WI38 (cell line): Measurements from ENCODE around the gene ERCC4.

Experiments used
- H3K4me3 ChIP-seq: 2 replicates; pipeline ENCODE4 v1.5.1; 2011; ENCODE audit warnings: low read depth, mild to moderate bottlenecking, control low read depth, low read length
- TF ChIP-seq, protein P1 (sequence below): IDR thresholded peaks from 2 replicates; pipeline ENCODE4 v1.5.1; 2012; ENCODE audit warnings: low read depth, mild to moderate bottlenecking, control low read depth, low read length

Gene ERCC4

GRCh38 chr16:13892301-13892700 lies 27.7 kb upstream of the ERCC4 start:
- no peak overlapping the region for H3K4me3 ChIP-seq
- TF ChIP-seq, protein P1, sequence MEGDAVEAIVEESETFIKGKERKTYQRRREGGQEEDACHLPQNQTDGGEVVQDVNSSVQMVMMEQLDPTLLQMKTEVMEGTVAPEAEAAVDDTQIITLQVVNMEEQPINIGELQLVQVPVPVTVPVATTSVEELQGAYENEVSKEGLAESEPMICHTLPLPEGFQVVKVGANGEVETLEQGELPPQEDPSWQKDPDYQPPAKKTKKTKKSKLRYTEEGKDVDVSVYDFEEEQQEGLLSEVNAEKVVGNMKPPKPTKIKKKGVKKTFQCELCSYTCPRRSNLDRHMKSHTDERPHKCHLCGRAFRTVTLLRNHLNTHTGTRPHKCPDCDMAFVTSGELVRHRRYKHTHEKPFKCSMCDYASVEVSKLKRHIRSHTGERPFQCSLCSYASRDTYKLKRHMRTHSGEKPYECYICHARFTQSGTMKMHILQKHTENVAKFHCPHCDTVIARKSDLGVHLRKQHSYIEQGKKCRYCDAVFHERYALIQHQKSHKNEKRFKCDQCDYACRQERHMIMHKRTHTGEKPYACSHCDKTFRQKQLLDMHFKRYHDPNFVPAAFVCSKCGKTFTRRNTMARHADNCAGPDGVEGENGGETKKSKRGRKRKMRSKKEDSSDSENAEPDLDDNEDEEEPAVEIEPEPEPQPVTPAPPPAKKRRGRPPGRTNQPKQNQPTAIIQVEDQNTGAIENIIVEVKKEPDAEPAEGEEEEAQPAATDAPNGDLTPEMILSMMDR: no peak

DNA sequence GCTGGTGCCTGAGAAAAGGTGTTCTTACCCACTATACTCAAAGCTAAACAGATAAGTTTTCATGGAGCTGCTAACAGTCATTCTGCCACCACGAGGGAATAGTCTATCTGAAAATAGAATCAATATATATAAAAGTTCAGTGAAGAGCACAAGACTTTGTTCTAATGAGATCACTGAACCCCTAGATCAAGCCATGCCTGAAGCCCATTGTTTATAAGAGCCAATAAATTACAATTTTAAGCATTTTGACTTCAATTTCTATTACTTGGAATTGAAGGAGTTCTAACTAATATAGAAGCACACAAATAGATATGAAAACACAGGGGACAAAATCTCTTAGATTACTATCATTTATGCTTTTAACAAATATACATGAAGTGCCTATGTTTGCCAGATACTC lies 24.4 kb upstream of the ERCC4 start:
- TF ChIP-seq, protein P1: no peak

GRCh38 chr16:13896543-13897182 lies 23.3 kb upstream of the ERCC4 start:
- TF ChIP-seq, protein P1: peak; percentile 32; the same call in 1 of the 2 replicates
- no peak overlapping the region for H3K4me3 ChIP-seq

More for the DNA sequence above, 24.4 kb upstream of the ERCC4 start:
- H3K4me3 ChIP-seq: no peak overlapping the region

DNA sequence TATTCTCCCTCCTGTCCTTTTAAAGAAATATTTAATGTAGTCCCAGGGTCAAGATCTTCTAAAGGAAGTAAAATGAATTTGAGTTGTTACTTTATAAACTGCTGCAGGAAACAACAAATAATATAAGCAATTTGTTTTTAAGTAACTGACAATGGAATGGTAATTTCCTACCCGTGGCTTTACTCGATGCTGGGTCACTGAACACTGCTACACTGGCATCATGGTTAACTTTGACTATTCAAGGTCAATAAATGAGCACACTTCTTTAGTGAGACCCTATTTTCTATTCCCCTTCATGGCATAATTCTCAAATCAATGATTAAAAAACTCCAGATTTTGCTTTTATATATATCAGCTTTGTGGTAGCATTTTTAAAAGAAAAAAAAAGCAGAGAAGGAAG lies 22.1 kb upstream of the ERCC4 start:
- H3K4me3 ChIP-seq: no peak overlapping the region

DNA sequence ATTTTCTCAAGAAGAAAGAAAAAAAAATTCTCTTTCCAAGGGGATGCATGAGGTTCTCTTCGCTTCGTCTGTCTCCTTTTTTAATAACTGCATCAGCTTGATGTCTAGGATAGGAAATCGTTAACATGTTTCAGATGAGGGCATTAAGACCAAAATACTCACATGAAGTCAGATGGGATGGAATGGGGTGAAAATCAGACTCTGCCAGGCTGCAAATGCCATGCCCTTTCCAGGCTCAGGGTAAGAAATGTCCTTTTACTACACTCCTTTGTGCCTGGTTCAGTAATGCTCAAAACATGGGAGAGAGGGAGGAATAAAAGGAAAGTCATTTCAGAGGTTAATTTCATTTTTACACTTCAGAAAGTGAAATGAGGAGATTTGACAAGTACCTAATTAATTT lies 21.7 kb upstream of the ERCC4 start:
- TF ChIP-seq, protein P1: no peak

More for the DNA sequence above, 22.1 kb upstream of the ERCC4 start:
- TF ChIP-seq, protein P1: no peak

GRCh38 chr16:13902052-13902451 lies 17.9 kb upstream of the ERCC4 start:
- TF ChIP-seq, protein P1: no peak
- no peak overlapping the region for H3K4me3 ChIP-seq

More for the DNA sequence above, 21.7 kb upstream of the ERCC4 start:
- H3K4me3 ChIP-seq: no peak overlapping the region

DNA sequence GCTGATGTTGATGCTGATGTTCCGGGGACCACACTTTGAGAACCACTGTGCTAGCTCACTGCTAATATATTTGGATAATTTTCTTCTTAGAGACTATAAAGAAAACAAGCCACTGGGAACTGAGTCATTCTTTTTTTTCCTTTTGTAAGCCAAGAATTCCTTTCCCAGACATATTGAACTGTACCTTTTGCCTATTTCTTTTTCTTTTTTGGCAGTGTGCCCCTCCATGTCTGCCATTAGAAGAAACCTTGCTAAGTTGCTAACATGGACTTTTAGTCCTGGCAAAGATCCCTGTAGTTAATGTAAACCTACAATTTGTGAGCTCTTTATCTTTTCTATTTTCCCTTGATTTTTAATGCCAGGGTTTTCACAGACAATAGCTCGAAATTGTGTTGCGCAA lies 17.3 kb upstream of the ERCC4 start:
- H3K4me3 ChIP-seq: no peak overlapping the region
- TF ChIP-seq, protein P1: no peak
